OCI-LY7 (cell line): ENCODE data around the gene SLC5A8. TPM values are rescaled to one million over a fixed set of nuclear protein-coding genes. Genes with fewer than 3 reads are reported as not detected.

Source experiments
- BruUV-seq: library from RNA; stranded (reverse); fragments of 400-500 nt; replicated peaks from 2 replicates; lab custom pipeline; 2021; lab: Mats Ljungman, UMichigan
- CTCF ChIA-PET: fragments of 300-600 bp; sonication (Branson Sonifier 250); formaldehyde crosslinking; loops from one replicate; lab custom pipeline; 2022; ENCODE audit warnings: antibody characterized with exemption; ENCODE audit not compliant: unreplicated experiment; lab: Charles Lee
- POLR2A ChIA-PET: fragments of 300-600 bp; sonication (Branson Sonifier 250); formaldehyde crosslinking; loops from one replicate; lab custom pipeline; 2022; ENCODE audit warnings: antibody characterized with exemption; lab: Charles Lee
- DNase-seq: peaks from one replicate; pipeline ENCODE4 v3.0.0-alpha.2; 2015; ENCODE audit warnings: low spot score
- H2AFZ ChIP-seq: fragments of 200-600 bp; sonication (generic), shearing (Covaris generic); 2 replicates; pipeline ENCODE4 v1.6.1; 2014; ENCODE audit warnings: mild to moderate bottlenecking, antibody characterized with exemption, low read length, moderate library complexity
- H3K27ac ChIP-seq: fragments of 200-600 bp; sonication (generic); 2 replicates; pipeline ENCODE4 v1.5.1; 2014; ENCODE audit warnings: mixed run types, low read depth, mild to moderate bottlenecking, moderate library complexity, low read length, inconsistent platforms; ENCODE audit not compliant: poor library complexity, severe bottlenecking
- H3K36me3 ChIP-seq: fragments of 200-600 bp; sonication (generic); 2 replicates; pipeline ENCODE4 v1.6.1; 2014; ENCODE audit warnings: mild to moderate bottlenecking, antibody characterized with exemption, low read length, moderate library complexity, mixed read lengths; ENCODE audit not compliant: insufficient read depth
- H3K4me1 ChIP-seq: fragments of 200-600 bp; sonication (generic); 2 replicates; pipeline ENCODE4 v1.5.1; 2014; ENCODE audit warnings: mild to moderate bottlenecking, low read length; ENCODE audit not compliant: insufficient read depth, poor library complexity, severe bottlenecking
- H3K4me2 ChIP-seq: fragments of 200-600 bp; sonication (generic); 2 replicates; pipeline ENCODE4 v1.6.1; 2014; ENCODE audit warnings: mild to moderate bottlenecking, low read length
- H3K4me3 ChIP-seq: fragments of 200-600 bp; sonication (generic); 2 replicates; pipeline ENCODE4 v1.5.1; 2014; ENCODE audit warnings: mild to moderate bottlenecking, low read depth, low read length; ENCODE audit not compliant: poor library complexity, severe bottlenecking
- H3K79me2 ChIP-seq: fragments of 200-600 bp; sonication (generic); 2 replicates; pipeline ENCODE4 v1.6.1; 2016; ENCODE audit warnings: low read depth, mild to moderate bottlenecking, low read length, moderate library complexity, mixed read lengths; ENCODE audit not compliant: insufficient read depth
- H3K9me2 ChIP-seq: fragments of 200-600 bp; sonication (generic); 2 replicates; pipeline ENCODE4 v1.6.1; 2016; ENCODE audit warnings: mild to moderate bottlenecking, low read length, mixed read lengths; ENCODE audit not compliant: insufficient read depth
- H3K9me3 ChIP-seq: fragments of 200-600 bp; sonication (generic); 2 replicates; pipeline ENCODE4 v1.6.1; 2014; ENCODE audit warnings: mild to moderate bottlenecking, mixed run types, low read length, mixed read lengths
- H4K20me1 ChIP-seq: fragments of 200-600 bp; sonication (generic); 2 replicates; pipeline ENCODE4 v1.6.1; 2014; ENCODE audit warnings: mild to moderate bottlenecking, antibody characterized with exemption, low read length, moderate library complexity, mixed read lengths; ENCODE audit not compliant: insufficient read depth
- EZH2phosphoT487 ChIP-seq: fragments of 200-600 bp; sonication (generic); IDR thresholded peaks from 2 replicates; pipeline ENCODE4 v1.6.1; 2018; ENCODE audit warnings: low read depth, borderline replicate concordance, mild to moderate bottlenecking, mixed run types, antibody characterized with exemption, low read length, moderate library complexity, mixed read lengths
- intact Hi-C: fragments of 100-400 bp; cut with micrococcal nuclease; formaldehyde crosslinking; loops from one replicate; pipeline ENCODE4 v1.10.0; 2022; ENCODE audit not compliant: unreplicated experiment
- total RNA-seq, 2 experiments: library from RNA; depleted of rRNA in 1 of 2; stranded (reverse); fragments of >200 nt in 1 of 2; shearing (Covaris generic) in 1 of 2; gene quantifications; 2 replicates each; pipeline ENCODE4 v1.2.3, GENCODE V29; 2014 to 2022
- TF ChIP-seq, protein P1 (sequence below): fragments of 200-600 bp; sonication (generic); conservative IDR thresholded peaks from 2 replicates; pipeline ENCODE4 v1.5.1; 2014; ENCODE audit warnings: mild to moderate bottlenecking, antibody characterized with exemption, low read length, moderate library complexity, mixed read lengths

The SLC5A8 gene
- total RNA-seq, 2 experiments from 2014 or later = not detected

DNA sequence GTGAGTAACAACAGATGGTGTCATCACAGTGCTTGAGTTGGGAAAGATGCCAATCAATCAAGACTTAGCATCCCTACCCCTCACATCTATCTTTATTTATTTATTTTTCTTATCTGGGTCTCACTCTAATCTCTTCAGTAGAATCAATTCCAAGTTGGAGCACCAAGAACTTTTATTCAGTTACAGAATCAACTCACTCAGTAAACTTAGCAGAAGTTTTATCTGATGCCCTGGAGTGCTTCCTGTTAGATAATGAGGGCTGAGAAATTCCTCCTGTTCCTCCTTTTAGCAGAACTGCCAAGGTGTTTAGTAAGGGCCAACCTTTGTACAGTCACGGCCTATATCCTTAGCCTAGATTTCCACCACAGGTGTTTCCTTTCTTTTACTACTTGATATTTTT lies 11.3 kb upstream of the SLC5A8 start:
- POLR2A ChIA-PET = no interaction called here
- H3K4me2 ChIP-seq = no peak overlapping the region

GRCh38 chr12:101216810-101217209 lies 6.8 kb upstream of the SLC5A8 start:
- H3K36me3 ChIP-seq = no peaks in the 10 kb centered on the region
- H3K4me3 ChIP-seq = no peak overlapping the region
- no peak overlapping the region for H2AFZ ChIP-seq
- H3K9me2 ChIP-seq = no peaks in the 10 kb centered on the region
- POLR2A ChIA-PET = interaction anchor here (1.3 kb wide), 1 partner anchor 50 kb away, joined by 3 read pairs; no protein-coding TSS in a partner anchor
- intact Hi-C loops = no loop called here
- no peaks in the 10 kb centered on the region for H3K4me1 ChIP-seq
- H3K4me2 ChIP-seq = no peak overlapping the region
- BruUV-seq = no TSS peak
- no peak for DNase-seq
- H3K79me2 ChIP-seq = no peaks in the 10 kb centered on the region
- H3K9me3 ChIP-seq = peaks cover 5% of the 10 kb centered on the region; the same call in 1 of the 2 replicates
- no peak overlapping the region for H3K27ac ChIP-seq
- TF ChIP-seq, protein P1, sequence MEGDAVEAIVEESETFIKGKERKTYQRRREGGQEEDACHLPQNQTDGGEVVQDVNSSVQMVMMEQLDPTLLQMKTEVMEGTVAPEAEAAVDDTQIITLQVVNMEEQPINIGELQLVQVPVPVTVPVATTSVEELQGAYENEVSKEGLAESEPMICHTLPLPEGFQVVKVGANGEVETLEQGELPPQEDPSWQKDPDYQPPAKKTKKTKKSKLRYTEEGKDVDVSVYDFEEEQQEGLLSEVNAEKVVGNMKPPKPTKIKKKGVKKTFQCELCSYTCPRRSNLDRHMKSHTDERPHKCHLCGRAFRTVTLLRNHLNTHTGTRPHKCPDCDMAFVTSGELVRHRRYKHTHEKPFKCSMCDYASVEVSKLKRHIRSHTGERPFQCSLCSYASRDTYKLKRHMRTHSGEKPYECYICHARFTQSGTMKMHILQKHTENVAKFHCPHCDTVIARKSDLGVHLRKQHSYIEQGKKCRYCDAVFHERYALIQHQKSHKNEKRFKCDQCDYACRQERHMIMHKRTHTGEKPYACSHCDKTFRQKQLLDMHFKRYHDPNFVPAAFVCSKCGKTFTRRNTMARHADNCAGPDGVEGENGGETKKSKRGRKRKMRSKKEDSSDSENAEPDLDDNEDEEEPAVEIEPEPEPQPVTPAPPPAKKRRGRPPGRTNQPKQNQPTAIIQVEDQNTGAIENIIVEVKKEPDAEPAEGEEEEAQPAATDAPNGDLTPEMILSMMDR = no peak
- no peak for TF ChIP-seq EZH2phosphoT487
- H4K20me1 ChIP-seq = no peaks in the 10 kb centered on the region
- CTCF ChIA-PET = no interaction called here

More for the DNA sequence above, 11.3 kb upstream of the SLC5A8 start:
- Histone ChIP-seq H3K79me2 (no peaks in the 10 kb centered on the region), H3K4me1 (no peaks in the 10 kb centered on the region), H4K20me1 (no peaks in the 10 kb centered on the region), H3K4me3 (no peak overlapping the region), H3K36me3 (no peaks in the 10 kb centered on the region), H3K27ac (no peak overlapping the region), H3K9me3 (peaks cover 5% of the 10 kb centered on the region; the same call in 1 of the 2 replicates), H2AFZ (no peak overlapping the region), H3K9me2 (no peaks in the 10 kb centered on the region)
- no peak for DNase-seq
- TF ChIP-seq, protein P1 = no peak
- no peak for TF ChIP-seq EZH2phosphoT487
- no TSS peak for BruUV-seq
- CTCF ChIA-PET = no interaction called here
- intact Hi-C loops = no loop called here

- Histone ChIP-seq H3K36me3 (no peaks in the 10 kb centered on the region), H3K4me2 (no peak overlapping the region), H3K4me3 (no peak overlapping the region), H3K4me1 (no peaks in the 10 kb centered on the region), H3K79me2 (no peaks in the 10 kb centered on the region), H3K27ac (no peak overlapping the region), H3K9me3 (no peaks in the 10 kb centered on the region), H2AFZ (no peak overlapping the region), H3K9me2 (no peaks in the 10 kb centered on the region), H4K20me1 (no peaks in the 10 kb centered on the region)
- intact Hi-C loops = no loop called here
- DNase-seq = no peak
- BruUV-seq = no TSS peak
- CTCF ChIA-PET = no interaction called here
- no peak for TF ChIP-seq EZH2phosphoT487
- TF ChIP-seq, protein P1 = no peak
- POLR2A ChIA-PET = no interaction called here
Measured at GRCh38 chr12:101207086-101207780, 2.8 kb downstream of the SLC5A8 start.
